ENCODE measurements around the gene NHSL1.

Gene NHSL1

GRCh38 chr6:138396709-138397108, 102.6 kb downstream of the NHSL1 start:
- DNase-seq: no peak
- TF ChIP-seq POLR2A (IDR thresholded peaks at IDR 0.05; ENCODE audit: low read length) (no peak), GATA1 (IDR thresholded peaks at IDR 0.05; ENCODE audit: low read depth, low read length) (no peak)

GRCh38 chr6:138393871-138394783, 105.2 kb downstream of the NHSL1 start:
- TF ChIP-seq POLR2A (IDR thresholded peaks at IDR 0.05; ENCODE audit: low read length) (no peak), GATA1 (IDR thresholded peaks at IDR 0.05; ENCODE audit: low read depth, low read length) (no peak)
- peak in 1 of 2 experiments; percentile 23 for DNase-seq

GRCh38 chr6:138389551-138389950, 109.7 kb downstream of the NHSL1 start:
- no peak for DNase-seq
- TF ChIP-seq GATA1 (IDR thresholded peaks at IDR 0.05; ENCODE audit: low read depth, low read length) (no peak), POLR2A (IDR thresholded peaks at IDR 0.05; ENCODE audit: low read length) (no peak)

- DNase-seq: no peak
- TF ChIP-seq GATA1 (IDR thresholded peaks at IDR 0.05; ENCODE audit: low read depth, low read length) (no peak), POLR2A (IDR thresholded peaks at IDR 0.05; ENCODE audit: low read length) (no peak)
Observed at GRCh38 chr6:138387577-138388368, 111.5 kb downstream of the NHSL1 start.

GRCh38 chr6:138386897-138387296, 112.4 kb downstream of the NHSL1 start:
- DNase-seq: no peak
- TF ChIP-seq GATA1 (IDR thresholded peaks at IDR 0.05; ENCODE audit: low read depth, low read length) (no peak), POLR2A (IDR thresholded peaks at IDR 0.05; ENCODE audit: low read length) (no peak)

GRCh38 chr6:138383776-138384175, 115.5 kb downstream of the NHSL1 start:
- no peak for DNase-seq
- TF ChIP-seq POLR2A (IDR thresholded peaks at IDR 0.05; ENCODE audit: low read length) (no peak), GATA1 (IDR thresholded peaks at IDR 0.05; ENCODE audit: low read depth, low read length) (no peak)

GRCh38 chr6:138382498-138383265, 116.6 kb downstream of the NHSL1 start:
- no peak for DNase-seq
- TF ChIP-seq GATA1 (IDR thresholded peaks at IDR 0.05; ENCODE audit: low read depth, low read length) (no peak), POLR2A (IDR thresholded peaks at IDR 0.05; ENCODE audit: low read length) (no peak)

GRCh38 chr6:138378463-138378862, 120.8 kb downstream of the NHSL1 start:
- DNase-seq: no peak
- TF ChIP-seq GATA1 (IDR thresholded peaks at IDR 0.05; ENCODE audit: low read depth, low read length) (no peak), POLR2A (IDR thresholded peaks at IDR 0.05; ENCODE audit: low read length) (no peak)

GRCh38 chr6:138377844-138378243, 121.5 kb downstream of the NHSL1 start, which contains the start of gene SMIM28:
Gene SMIM28 (plus strand): TSS chr6:138377905. CDS start chr6:138378073, 168 bp downstream.
- no peak for DNase-seq
- TF ChIP-seq GATA1 (IDR thresholded peaks at IDR 0.05; ENCODE audit: low read depth, low read length) (no peak), POLR2A (IDR thresholded peaks at IDR 0.05; ENCODE audit: low read length) (no peak)

DNA sequence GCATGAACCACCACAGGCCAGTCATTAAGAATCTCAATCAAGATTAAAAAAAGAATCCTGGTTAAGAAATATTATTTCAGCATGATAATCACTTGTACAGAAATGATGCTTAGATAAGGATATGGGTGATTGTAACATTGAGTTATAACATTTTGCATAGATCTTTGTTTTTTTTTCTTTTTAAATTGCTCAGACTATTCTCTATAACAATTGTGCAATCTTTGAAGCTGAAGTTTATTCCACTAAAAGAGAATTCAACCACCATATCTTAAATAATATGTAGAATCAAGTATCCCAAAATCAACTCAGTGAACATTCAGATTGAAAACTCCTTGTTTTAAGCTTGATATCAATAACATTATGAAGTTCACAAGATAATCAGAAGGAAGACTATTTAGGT, 122.3 kb downstream of the NHSL1 start:
- no peak for DNase-seq

GRCh38 chr6:138374815-138375214, 124.5 kb downstream of the NHSL1 start:
- TF ChIP-seq POLR2A (IDR thresholded peaks at IDR 0.05; ENCODE audit: low read length) (no peak), GATA1 (IDR thresholded peaks at IDR 0.05; ENCODE audit: low read depth, low read length) (no peak)
- peak; percentile 20 to 62 for DNase-seq

More for the DNA sequence above, 122.3 kb downstream of the NHSL1 start:
- TF ChIP-seq POLR2A (IDR thresholded peaks at IDR 0.05; ENCODE audit: low read length): no peak
- TF ChIP-seq GATA1 (IDR thresholded peaks at IDR 0.05; ENCODE audit: low read depth, low read length): no peak

DNA sequence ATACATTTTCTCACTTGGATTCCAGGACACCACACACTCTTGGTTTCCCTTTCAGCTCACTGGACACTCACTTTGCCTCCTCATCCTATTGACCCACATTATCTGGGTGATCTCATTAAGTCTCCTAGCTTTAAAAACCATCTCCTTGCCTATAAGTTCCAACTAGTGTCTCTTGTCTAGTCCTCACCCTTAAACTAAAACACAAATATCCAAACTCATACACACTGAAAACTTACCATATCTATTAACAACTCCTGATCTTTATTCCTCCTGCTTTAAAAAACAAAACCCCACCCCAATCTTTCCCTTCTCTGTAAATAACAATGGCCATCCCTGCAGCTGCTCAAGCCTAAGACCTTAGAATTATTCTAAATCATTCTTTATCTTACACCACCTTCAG, 125.1 kb downstream of the NHSL1 start:
- no peak for DNase-seq
- TF ChIP-seq GATA1 (IDR thresholded peaks at IDR 0.05; ENCODE audit: low read depth, low read length): no peak
- no peak for TF ChIP-seq POLR2A (IDR thresholded peaks at IDR 0.05; ENCODE audit: low read length)

GRCh38 chr6:138372711-138373463, 126.4 kb downstream of the NHSL1 start:
- no peak for DNase-seq
- TF ChIP-seq GATA1 (IDR thresholded peaks at IDR 0.05; ENCODE audit: low read depth, low read length): no peak
- TF ChIP-seq POLR2A (IDR thresholded peaks at IDR 0.05; ENCODE audit: low read length): no peak

Data from erythroblast (primary cell).